H1 (cell line): ENCODE measurements around the gene KCTD21. TPM values are rescaled to one million over a fixed set of nuclear protein-coding genes. Genes with fewer than 3 reads are reported as not detected.

Experiments used
- CTCF ChIA-PET: fragments of 300-600 bp; sonication (Branson Sonifier 250); formaldehyde crosslinking; loops from one replicate; lab custom pipeline; 2021; ENCODE audit not compliant: partially characterized antibody; lab: Charles Lee
- POLR2A ChIA-PET: fragments of 300-600 bp; sonication (Branson Sonifier 250); formaldehyde crosslinking; loops from one replicate; lab custom pipeline; 2021; ENCODE audit warnings: inconsistent platforms; ENCODE audit not compliant: partially characterized antibody; lab: Charles Lee
- DNase-seq, 2 experiments: peaks; one replicate each; pipeline versions ENCODE4 v3.0.0 to v3.0.0-alpha.2; 2010 to 2022; ENCODE audit warnings: low spot score in 2 of 2, low read depth in 1 of 2, mixed read lengths in 1 of 2
- FAIRE-seq: peaks from 2 replicates; lab custom pipeline; 2011; peaks lifted over from hg19 to GRCh38; lab: Jason Lieb, UNC
- H2AFZ ChIP-seq: 2 replicates; pipeline ENCODE4 v1.8.1; 2012; ENCODE audit warnings: low read length, inconsistent platforms
- H2AK5ac ChIP-seq: 2 replicates; pipeline ENCODE4 v1.6.1; 2013; ENCODE audit warnings: low read depth, low read length
- H2BK120ac ChIP-seq: replicated peaks from 2 replicates; pipeline ENCODE3; 2013; ENCODE audit warnings: low read depth, low read length, inconsistent platforms
- H2BK12ac ChIP-seq: 2 replicates; pipeline ENCODE4 v1.6.1; 2013; ENCODE audit warnings: low read depth, low read length
- H2BK15ac ChIP-seq: 2 replicates; pipeline ENCODE4 v1.6.1; 2013; ENCODE audit warnings: low read length
- H2BK20ac ChIP-seq: 2 replicates; pipeline ENCODE4 v1.6.1; 2013; ENCODE audit warnings: low read length
- H2BK5ac ChIP-seq: 2 replicates; pipeline ENCODE4 v1.6.1; 2013; ENCODE audit warnings: low read depth, low read length
- H3K14ac ChIP-seq: 2 replicates; pipeline ENCODE4 v1.6.1; 2013; ENCODE audit warnings: inconsistent platforms; ENCODE audit not compliant: insufficient read length
- H3K18ac ChIP-seq: 2 replicates; pipeline ENCODE4 v1.6.1; 2013; ENCODE audit warnings: low read length; ENCODE audit errors: extremely low read depth
- H3K23ac ChIP-seq: 2 replicates; pipeline ENCODE4 v1.6.1; 2013; ENCODE audit warnings: inconsistent platforms; ENCODE audit not compliant: insufficient read length
- H3K23me2 ChIP-seq: 2 replicates; pipeline ENCODE4 v1.6.1; 2013; ENCODE audit warnings: low read depth, low read length
- H3K27ac ChIP-seq: 2 replicates; pipeline ENCODE4 v1.6.1; 2011; ENCODE audit warnings: low read depth, low read length, inconsistent platforms
- H3K27me3 ChIP-seq, 4 experiments: replicated peaks in 1 of 4; 1 replicate in 1 of 4; 2 replicates in 3 of 4; pipeline versions ENCODE4 v1.6.1 to v1.8.1; 2011 to 2013; ENCODE audit warnings: low read length in 3 of 4, mild to moderate bottlenecking in 3 of 4, inconsistent platforms in 2 of 4, mixed read lengths in 2 of 4, moderate library complexity in 1 of 4; ENCODE audit not compliant: control insufficient read depth in 3 of 4, insufficient read depth in 3 of 4; ENCODE audit errors: extremely low read depth in 1 of 4
- H3K36me3 ChIP-seq, 4 experiments: 2 replicates each; pipeline versions ENCODE4 v1.6.1 to v1.8.1; 2011 to 2013; ENCODE audit warnings: mild to moderate bottlenecking in 4 of 4, low read length in 3 of 4, moderate library complexity in 2 of 4, control low read depth in 1 of 4, inconsistent platforms in 1 of 4; ENCODE audit not compliant: insufficient read depth in 4 of 4, control insufficient read depth in 2 of 4
- H3K4ac ChIP-seq: replicated peaks from 2 replicates; pipeline ENCODE3; 2013; ENCODE audit warnings: low read length, low read depth, mixed read lengths, inconsistent platforms; ENCODE audit not compliant: insufficient read length
- H3K4me1 ChIP-seq, 4 experiments: replicated peaks in 1 of 4; 1 replicate in 1 of 4; 2 replicates in 3 of 4; pipeline versions ENCODE4 v1.6.1 to v1.8.1; 2011 to 2013; ENCODE audit warnings: low read length in 3 of 4, inconsistent platforms in 2 of 4, mixed read lengths in 1 of 4; ENCODE audit not compliant: insufficient read depth in 4 of 4, control insufficient read depth in 3 of 4
- H3K4me2 ChIP-seq, 2 experiments: 2 replicates each; pipeline versions ENCODE4 v1.6.1 to v1.8.1; 2011 to 2013; ENCODE audit warnings: low read depth in 2 of 2, low read length in 2 of 2, control low read depth in 1 of 2, inconsistent platforms in 1 of 2, mild to moderate bottlenecking in 1 of 2; ENCODE audit not compliant: insufficient read depth in 1 of 2
- H3K4me3 ChIP-seq, 4 experiments: fragments of 200-600, 300-600 bp in 1 of 4; sonication (generic), shearing (Covaris generic), sonication (Bioruptor Twin) in 1 of 4; 2 replicates each; pipeline versions ENCODE4 v1.5.1 to v1.8.1; 2011 to 2016; ENCODE audit warnings: low read length in 4 of 4, low read depth in 3 of 4, control low read depth in 2 of 4, inconsistent platforms in 2 of 4, mild to moderate bottlenecking in 2 of 4, mixed read lengths in 1 of 4, moderate library complexity in 1 of 4; ENCODE audit not compliant: insufficient read depth in 2 of 4; ENCODE audit errors: extremely low read depth in 1 of 4
- H3K56ac ChIP-seq: replicated peaks from 2 replicates; pipeline ENCODE3; 2013; ENCODE audit warnings: low read depth, mild to moderate bottlenecking, mixed read lengths, low read length, inconsistent platforms; ENCODE audit not compliant: insufficient read length
- H3K79me1 ChIP-seq: 2 replicates; pipeline ENCODE4 v1.6.1; 2013; ENCODE audit warnings: low read depth, low read length, control low read depth
- H3K79me2 ChIP-seq, 2 experiments: 2 replicates each; pipeline versions ENCODE4 v1.6.1 to v1.8.1; 2012 to 2013; ENCODE audit warnings: low read length in 2 of 2, mild to moderate bottlenecking in 2 of 2, inconsistent platforms in 1 of 2; ENCODE audit not compliant: insufficient read depth in 2 of 2, control insufficient read depth in 1 of 2
- H3K9ac ChIP-seq, 4 experiments: replicated peaks in 1 of 4; 1 replicate in 1 of 4; 2 replicates in 3 of 4; pipeline versions ENCODE4 v1.6.1 to v1.8.1; 2011 to 2013; ENCODE audit warnings: low read depth in 3 of 4, low read length in 3 of 4, control low read depth in 2 of 4, mild to moderate bottlenecking in 2 of 4, moderate library complexity in 2 of 4, inconsistent platforms in 1 of 4; ENCODE audit errors: extremely low read depth in 1 of 4
- H3K9me3 ChIP-seq, 2 experiments: 2 replicates each; pipeline versions ENCODE4 v1.6.1 to v1.8.1; 2012 to 2013; ENCODE audit warnings: mild to moderate bottlenecking in 2 of 2, moderate library complexity in 2 of 2, control low read depth in 1 of 2, inconsistent platforms in 1 of 2, low read depth in 1 of 2, low read length in 1 of 2, mixed read lengths in 1 of 2; ENCODE audit not compliant: insufficient read depth in 2 of 2
- H4K20me1 ChIP-seq, 2 experiments: replicated peaks in 1 of 2; 2 replicates each; pipeline versions ENCODE3 to v1.8.1; 2011 to 2013; ENCODE audit warnings: inconsistent platforms in 2 of 2, low read length in 2 of 2, mild to moderate bottlenecking in 1 of 2; ENCODE audit not compliant: insufficient read depth in 2 of 2, control insufficient read depth in 1 of 2
- H4K5ac ChIP-seq: 2 replicates; pipeline ENCODE4 v1.6.1; 2013; ENCODE audit warnings: low read length, low read depth, mixed read lengths, inconsistent platforms; ENCODE audit not compliant: insufficient read length
- H4K8ac ChIP-seq: 2 replicates; pipeline ENCODE4 v1.8.0; 2013; ENCODE audit warnings: mild to moderate bottlenecking, moderate library complexity, low read length, inconsistent platforms; ENCODE audit not compliant: insufficient read depth; ENCODE audit errors: extremely low read depth
- H4K91ac ChIP-seq: replicated peaks from 2 replicates; pipeline ENCODE3; 2013; ENCODE audit warnings: low read length, mixed read lengths, inconsistent platforms; ENCODE audit not compliant: insufficient read length
- EP300 ChIP-seq, 2 experiments: IDR thresholded peaks; 1 replicate in 1 of 2; 2 replicates in 1 of 2; pipeline ENCODE4 v1.6.1; 2011 to 2012; ENCODE audit warnings: low read depth in 2 of 2, low read length in 2 of 2, mild to moderate bottlenecking in 2 of 2, borderline replicate concordance in 1 of 2, inconsistent platforms in 1 of 2, moderate library complexity in 1 of 2
- JUND ChIP-seq: IDR thresholded peaks from 2 replicates; pipeline ENCODE4 v1.6.1; 2011; ENCODE audit warnings: mild to moderate bottlenecking, improper control_type of control experiment, low read length
- POLR2AphosphoS5 ChIP-seq: IDR thresholded peaks from 2 replicates; pipeline ENCODE4 v1.6.1; 2011; ENCODE audit warnings: low read depth, low read length
- RAD21 ChIP-seq, 2 experiments: IDR thresholded peaks in 1 of 2; conservative IDR thresholded peaks in 1 of 2; 2 replicates each; pipeline ENCODE4 v1.6.1; 2011; ENCODE audit warnings: low read depth in 2 of 2, low read length in 2 of 2, improper control_type of control experiment in 1 of 2, inconsistent platforms in 1 of 2, mild to moderate bottlenecking in 1 of 2, moderate library complexity in 1 of 2
- RBBP5 ChIP-seq: IDR thresholded peaks from 2 replicates; pipeline ENCODE4 v1.7.1; 2012; ENCODE audit warnings: low read depth, mild to moderate bottlenecking, inconsistent platforms, low read length, moderate library complexity, borderline replicate concordance
- TAF1 ChIP-seq: IDR thresholded peaks from 2 replicates; pipeline ENCODE4 v1.6.1; 2011; ENCODE audit warnings: mild to moderate bottlenecking, low read depth, low read length
- whole genome bisulfite sequencing, 2 experiments: shearing (Covaris generic) in 1 of 2; methylation state at CpG; one replicate each; pipeline versions ENCODE4 v1.1.6 to v1.1.7; 2013 to 2015; ENCODE audit warnings: low lambda C conversion rate in 2 of 2, mixed read lengths in 2 of 2, inconsistent platforms in 1 of 2, low coverage in 1 of 2, missing lambda C conversion rate in 1 of 2; ENCODE audit not compliant: insufficient replicate concordance in 2 of 2, insufficient coverage in 1 of 2, insufficient read length in 1 of 2; ENCODE audit errors: extremely low coverage in 1 of 2, missing lambda C conversion rate in 1 of 2; 5-methylcytosine and 5-hydroxymethylcytosine counted together
- polyA plus RNA-seq, 7 experiments: library from polyadenylated mRNA; depleted of rRNA in 3 of 7; stranded (reverse) in 5 of 7; unstranded in 2 of 7; fragments of >200 nt in 5 of 7; fragments of 200-250 nt in 2 of 7; gene quantifications; 1 replicate in 5 of 7; 2 replicates in 1 of 7; 4 replicates in 1 of 7; pipeline versions ENCODE4 v1.2.1 to v1.2.3, GENCODE V29; 2011 to 2013; ENCODE audit warnings: missing spikeins in 2 of 7, mixed read lengths in 2 of 7
- total RNA-seq: library from RNA; stranded (reverse); fragmentation: NEBNext Ultra II Directional; extraction: Animal tissue kit (Norgen Biotek cat#: 25700); gene quantifications from 2 replicates; pipeline ENCODE4 v1.2.1, GENCODE V29; 2021

KCTD21 gene
- total and polyA plus RNA-seq, 2 of the 8 experiments (the other 6 are each of a cell fraction or from before 2014, with no cell fraction given) = 3.2 to 4.1 TPM

- Histone ChIP-seq H2BK20ac (no peak overlapping the region), H3K14ac (no peak overlapping the region), H2BK15ac (no peak overlapping the region), H3K23ac (no peak overlapping the region), H2AFZ (no peak overlapping the region), H3K4me3 (no peak overlapping the region), H3K36me3 (no peaks in the 10 kb centered on the region), H2AK5ac (no peak overlapping the region), H3K9ac (no peak overlapping the region), H3K4ac (no peak overlapping the region), H3K56ac (no peak overlapping the region), H3K4me1 (peaks cover 0 to 11% (median 2%) of the 10 kb centered on the region in 4 experiments; a peak in 6 of 7 replicates), H2BK5ac (no peak overlapping the region), H4K91ac (no peak overlapping the region), H4K20me1 (peaks cover 3% of the 10 kb centered on the region in 2 experiments), H3K9me3 (no peaks in the 10 kb centered on the region), H3K4me2 (no peak overlapping the region), H3K18ac (no peak overlapping the region), H4K8ac (no peak overlapping the region), H3K27me3 (peaks cover 0 to 4% (median 2%) of the 10 kb centered on the region in 4 experiments; a peak in 1 of 7 replicates), H2BK120ac (no peak overlapping the region), H3K27ac (no peak overlapping the region), H2BK12ac (no peak overlapping the region), H4K5ac (no peak overlapping the region), H3K79me2 (no peaks in the 10 kb centered on the region), H3K23me2 (peaks cover 10% of the 10 kb centered on the region), H3K79me1 (peaks cover 2% of the 10 kb centered on the region; the same call in 1 of the 2 replicates)
- FAIRE-seq (no peak), DNase-seq (no peak)
- CTCF ChIA-PET = interaction anchor here (0.6 kb wide), 1 partner anchor 25 kb away, joined by 3 read pairs; no protein-coding TSS in a partner anchor
- TF ChIP-seq RBBP5 (no peak), POLR2AphosphoS5 (no peak), JUND (no peak), TAF1 (no peak), RAD21 (IDR thresholded peaks at IDR 0.05 in 1 of 2, conservative IDR thresholded peaks at IDR 0.05 in 1 of 2; ENCODE audit: low read depth in 2 of 2, low read length in 2 of 2) (no peak), EP300 (IDR thresholded peaks at IDR 0.05; ENCODE audit: borderline replicate concordance in 1 of 2, low read depth in 2 of 2, low read length in 2 of 2) (no peak)
- POLR2A ChIA-PET = interaction anchor here (3.7 kb wide), 1 partner anchor 8 kb away, joined by 16 read pairs; no protein-coding TSS in a partner anchor
- WGBS, 2 experiments = 86% methylated on average over 14 of the region's 14 CpGs; no CpG with 5 or more reads in 1 of the 2 experiments
Observed at GRCh38 chr11:78190871-78191538, 2.6 kb upstream of the KCTD21 start.
